GM12878 (cell line): Measurements from ENCODE around the gene SSBP2. TPM values are rescaled to one million over a fixed set of nuclear protein-coding genes. Genes with fewer than 3 reads are reported as not detected.

ENCODE experiments used
- ATAC-seq: fragments of 200-7000 bp; cut with Tn5 transposase; 3 replicates; pipeline ENCODE4 v1.9.1; 2020; ENCODE audit warnings: mild to moderate bottlenecking, moderate library complexity
- BruUV-seq: library from RNA; stranded (reverse); fragments of 400-500 nt; replicated peaks from 2 replicates; lab custom pipeline; 2021; lab: Mats Ljungman, UMichigan
- CTCF ChIA-PET: fragments of 300-600 bp; sonication (Branson Sonifier 250); formaldehyde crosslinking; extraction: SDS; loops from one replicate; lab custom pipeline; 2021; ENCODE audit warnings: inconsistent platforms; lab: Yijun Ruan, JAX
- POLR2A ChIA-PET: fragments of 350-600 bp; formaldehyde crosslinking; extraction: SDS; loops from one replicate; lab custom pipeline; 2021; ENCODE audit warnings: inconsistent platforms; lab: Charles Lee
- RAD21 ChIA-PET: fragments of 300-600 bp; sonication (Branson Sonifier 250); formaldehyde crosslinking; loops from one replicate; lab custom pipeline; 2023; ENCODE audit warnings: antibody characterized with exemption; ENCODE audit not compliant: unreplicated experiment; lab: Charles Lee
- SMC1A ChIA-PET: fragments of 300-600 bp; sonication (Branson Sonifier 250); formaldehyde crosslinking; loops from one replicate; lab custom pipeline; 2023; ENCODE audit not compliant: unreplicated experiment, uncharacterized antibody; lab: Charles Lee
- DNase-seq: peaks from one replicate; pipeline ENCODE4 v3.0.0-alpha.2; 2011; ENCODE audit warnings: low read depth, low spot score
- FAIRE-seq: peaks from 3 replicates; lab custom pipeline; 2011; peaks lifted over from hg19 to GRCh38; lab: Jason Lieb, UNC
- H2AFZ ChIP-seq: 2 replicates; pipeline ENCODE4 v1.6.0; 2011; ENCODE audit warnings: low read depth, low read length, control low read depth; ENCODE audit not compliant: control insufficient read depth
- H3K27ac ChIP-seq: 2 replicates; pipeline ENCODE4 v1.5.1; 2011; ENCODE audit warnings: control low read depth; ENCODE audit not compliant: control insufficient read depth, insufficient read depth
- H3K27me3 ChIP-seq, 2 experiments: replicated peaks in 1 of 2; 2 replicates each; pipeline versions ENCODE4 v1.6.0 to v1.6.1; 2011; ENCODE audit warnings: low read length in 1 of 2; ENCODE audit not compliant: control insufficient read depth in 2 of 2, insufficient read depth in 2 of 2
- H3K36me3 ChIP-seq, 2 experiments: 2 replicates each; pipeline ENCODE4 v1.5.1; 2011; ENCODE audit warnings: low read length in 1 of 2; ENCODE audit not compliant: control insufficient read depth in 2 of 2, insufficient read depth in 2 of 2
- H3K4me1 ChIP-seq: 2 replicates; pipeline ENCODE4 v1.6.1; 2011; ENCODE audit warnings: mild to moderate bottlenecking, low read length, moderate library complexity, mixed read lengths; ENCODE audit not compliant: control insufficient read depth, insufficient read depth
- H3K4me2 ChIP-seq: 2 replicates; pipeline ENCODE4 v1.6.0; 2011; ENCODE audit warnings: control low read depth; ENCODE audit not compliant: control insufficient read depth, insufficient read depth
- H3K4me3 ChIP-seq: fragments of 200-600 bp; sonication (generic); 2 replicates; pipeline ENCODE4 v1.5.1; 2016
- H3K79me2 ChIP-seq: 2 replicates; pipeline ENCODE4 v1.6.0; 2011; ENCODE audit warnings: low read length; ENCODE audit not compliant: control insufficient read depth, insufficient read depth
- H3K9ac ChIP-seq: 2 replicates; pipeline ENCODE4 v1.8.0; 2011; ENCODE audit warnings: low read length, control low read depth, mixed read lengths; ENCODE audit not compliant: control insufficient read depth, insufficient read depth
- H3K9me3 ChIP-seq: replicated peaks from 3 replicates; pipeline ENCODE4 v1.5.1; 2011; ENCODE audit warnings: mild to moderate bottlenecking, low read length; ENCODE audit not compliant: control insufficient read depth, insufficient read depth
- H4K20me1 ChIP-seq: 2 replicates; pipeline ENCODE4 v1.6.0; 2011; ENCODE audit not compliant: control insufficient read depth, insufficient read depth
- ASH2L ChIP-seq: fragments of 300-600, 200-600 bp; sonication (generic); IDR thresholded peaks from 2 replicates; pipeline ENCODE4 v1.6.1; 2017; ENCODE audit warnings: low read depth, mild to moderate bottlenecking, borderline replicate concordance
- FOXK2 ChIP-seq: fragments of 450-650 bp; IDR thresholded peaks from 2 replicates; pipeline ENCODE4 v1.6.1; 2017; ENCODE audit warnings: mild to moderate bottlenecking, moderate library complexity
- GABPA ChIP-seq: IDR thresholded peaks from 2 replicates; pipeline ENCODE4 v1.6.1; 2014; ENCODE audit warnings: antibody characterized with exemption, low read depth, mild to moderate bottlenecking, inconsistent platforms
- MTA2 ChIP-seq: fragments of 450-650 bp; IDR thresholded peaks from 2 replicates; pipeline ENCODE4 v1.6.1; 2016; ENCODE audit warnings: low read depth, mild to moderate bottlenecking, moderate library complexity
- NFYB ChIP-seq: IDR thresholded peaks from 2 replicates; pipeline ENCODE4 v1.6.1; 2011; ENCODE audit warnings: low read depth, mild to moderate bottlenecking, low read length, improper control_type of control experiment, moderate library complexity; ENCODE audit not compliant: insufficient read depth
- POU2F2 ChIP-seq: IDR thresholded peaks from 3 replicates; pipeline ENCODE4 v1.6.1; 2011; ENCODE audit warnings: low read depth, mild to moderate bottlenecking, low read length, borderline replicate concordance
- RB1 ChIP-seq: fragments of 450-650 bp; formaldehyde crosslinking; IDR thresholded peaks from 2 replicates; pipeline ENCODE4 v1.6.1; 2017; ENCODE audit warnings: mild to moderate bottlenecking, borderline replicate concordance
- ZNF207 ChIP-seq: fragments of 450-650 bp; IDR thresholded peaks from 2 replicates; pipeline ENCODE4 v1.6.1; 2014; ENCODE audit warnings: antibody characterized with exemption, mild to moderate bottlenecking, borderline replicate concordance
- WGBS: methylation state at CpG from one replicate; pipeline ENCODE4 v1.1.6; 2016; ENCODE audit warnings: low lambda C conversion rate; ENCODE audit not compliant: insufficient replicate concordance, insufficient coverage; ENCODE audit errors: missing lambda C conversion rate; 5-methylcytosine and 5-hydroxymethylcytosine counted together
- in situ Hi-C: fragments of 300-500 bp; cut with MboI; formaldehyde crosslinking; loops from 9 replicates; pipeline ENCODE4 v1.14.3; 2018; ENCODE audit warnings: mixed read lengths
- intact Hi-C: fragments of 100-400 bp; cut with micrococcal nuclease; formaldehyde crosslinking; loops from one replicate; pipeline ENCODE4 v1.14.2; 2022; ENCODE audit not compliant: unreplicated experiment
- polyA plus RNA-seq, 11 experiments: library from polyadenylated mRNA; depleted of rRNA in 4 of 11; unstranded in 6 of 11; stranded (reverse) in 5 of 11; fragments of >200 nt; fragmentation: Nextera tagmentation in 4 of 11; fragmentation: Illumina TruSeq in 1 of 11; extraction: Ambion mirVana in 4 of 11; extraction: Trizol in 1 of 11; gene quantifications; 1 replicate in 1 of 11; 2 replicates in 10 of 11; pipeline versions ENCODE4 v1.2.1 to v1.2.3, GENCODE V29; 2011 to 2016; ENCODE audit warnings: inconsistent platforms in 2 of 11, missing spikeins in 2 of 11, low read depth in 1 of 11
- total RNA-seq, 4 experiments: library from RNA; depleted of rRNA in 3 of 4; stranded (reverse); fragments of >200 nt in 3 of 4; fragmentation: Illumina TruSeq in 1 of 4; extraction: Trizol in 1 of 4; gene quantifications; 2 replicates each; pipeline versions ENCODE4 v1.2.1 to v1.2.3, GENCODE V29; 2013 to 2021
- TF ChIP-seq, protein P1 (sequence below): fragments of 450-650 bp; IDR thresholded peaks from 2 replicates; pipeline ENCODE4 v1.6.1; 2016; ENCODE audit warnings: mild to moderate bottlenecking
- TF ChIP-seq, protein P2 (sequence below): IDR thresholded peaks from 2 replicates; pipeline ENCODE4 v1.6.1; 2012; ENCODE audit warnings: low read depth, low read length, improper control_type of control experiment
- TF ChIP-seq, protein P3 (sequence below): IDR thresholded peaks from 2 replicates; pipeline ENCODE4 v1.6.1; 2012; ENCODE audit warnings: improper control_type of control experiment, low read depth, low read length; ENCODE audit not compliant: insufficient replicate concordance
- TF ChIP-seq, protein P4 (sequence below): fragments of 450-650 bp; IDR thresholded peaks from 2 replicates; pipeline ENCODE4 v1.6.1; 2017; ENCODE audit warnings: mild to moderate bottlenecking

SSBP2 gene
- total and polyA plus RNA-seq, 10 of the 15 experiments (the other 5 are each of a cell fraction or from before 2014, with no cell fraction given): 52.2 to 132 (median 110) TPM

DNA sequence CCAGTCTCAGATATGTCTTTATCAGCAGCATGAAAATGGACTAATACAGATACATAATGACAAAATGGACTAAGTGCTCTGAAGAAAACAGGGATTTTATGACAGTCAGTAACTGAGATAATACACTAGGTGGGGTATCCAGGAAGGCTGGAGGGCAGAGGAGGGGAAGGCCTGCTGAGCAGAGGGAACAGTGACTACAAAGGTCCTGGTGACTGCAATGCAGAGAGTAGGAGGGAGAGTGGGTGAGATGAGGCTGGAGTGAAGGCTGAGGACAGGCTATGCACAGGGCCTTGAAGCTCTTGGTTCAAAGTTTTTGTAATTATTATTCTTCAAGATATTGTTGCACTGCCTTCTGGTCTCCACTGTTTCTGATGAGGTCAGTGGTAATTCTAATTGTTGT lies 361.9 kb downstream of the SSBP2 start (continued):
- TF ChIP-seq, protein P1, sequence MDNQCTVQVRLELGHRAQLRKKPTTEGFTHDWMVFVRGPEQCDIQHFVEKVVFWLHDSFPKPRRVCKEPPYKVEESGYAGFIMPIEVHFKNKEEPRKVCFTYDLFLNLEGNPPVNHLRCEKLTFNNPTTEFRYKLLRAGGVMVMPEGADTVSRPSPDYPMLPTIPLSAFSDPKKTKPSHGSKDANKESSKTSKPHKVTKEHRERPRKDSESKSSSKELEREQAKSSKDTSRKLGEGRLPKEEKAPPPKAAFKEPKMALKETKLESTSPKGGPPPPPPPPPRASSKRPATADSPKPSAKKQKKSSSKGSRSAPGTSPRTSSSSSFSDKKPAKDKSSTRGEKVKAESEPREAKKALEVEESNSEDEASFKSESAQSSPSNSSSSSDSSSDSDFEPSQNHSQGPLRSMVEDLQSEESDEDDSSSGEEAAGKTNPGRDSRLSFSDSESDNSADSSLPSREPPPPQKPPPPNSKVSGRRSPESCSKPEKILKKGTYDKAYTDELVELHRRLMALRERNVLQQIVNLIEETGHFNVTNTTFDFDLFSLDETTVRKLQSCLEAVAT: no peak

DNA sequence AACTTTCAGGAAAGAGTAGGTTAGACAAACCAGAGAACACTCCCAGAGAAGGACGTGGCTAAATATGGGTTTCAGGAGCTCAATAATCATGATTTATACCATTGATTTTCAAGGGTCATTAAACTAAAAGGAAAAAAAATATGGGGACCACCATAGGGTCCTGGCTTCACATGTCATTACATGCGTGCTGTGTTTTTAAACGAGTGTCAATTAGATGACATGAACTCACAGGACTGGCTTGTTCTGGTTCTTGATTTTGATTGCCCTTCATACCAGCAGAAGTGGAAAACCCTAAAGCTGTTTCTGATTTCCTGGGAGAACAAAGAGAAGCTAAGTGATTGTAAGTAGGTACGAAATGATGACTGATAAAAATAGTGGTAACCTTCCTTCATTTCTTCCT lies 362.7 kb downstream of the SSBP2 start:
- no peak overlapping the region for H2AFZ ChIP-seq
- DNase-seq: no peak
- no peaks in the 10 kb centered on the region for H3K4me1 ChIP-seq
- no peaks in the 10 kb centered on the region for H3K9me3 ChIP-seq
- no peak for ATAC-seq
- no peaks in the 10 kb centered on the region for H3K27me3 ChIP-seq
- H3K4me2 ChIP-seq: no peak overlapping the region
- no peaks in the 10 kb centered on the region for H3K79me2 ChIP-seq
- RAD21 ChIA-PET: no interaction called here
- H3K4me3 ChIP-seq: no peak overlapping the region
- POLR2A ChIA-PET: no interaction called here
- BruUV-seq: no TSS peak
- in situ Hi-C loops (no loop called here), intact Hi-C loops (no loop called here)
- FAIRE-seq: no peak
- H3K36me3 ChIP-seq: no peaks in the 10 kb centered on the region
- no peak overlapping the region for H3K27ac ChIP-seq
- H3K9ac ChIP-seq: no peak overlapping the region
- H4K20me1 ChIP-seq: no peaks in the 10 kb centered on the region
- CTCF ChIA-PET: interaction anchor here (0.5 to 1.4 kb wide), 5 partner anchors 11 to 838 kb away, joined by 3 to 4 read pairs (median 3); no protein-coding TSS in a partner anchor
- WGBS: 35% methylated on average over 4 of the region's 4 CpGs
- SMC1A ChIA-PET: interaction anchor here (0.5 kb wide), 1 partner anchor 841 kb away, joined by 3 read pairs; no protein-coding TSS in a partner anchor
- TF ChIP-seq, protein P2, sequence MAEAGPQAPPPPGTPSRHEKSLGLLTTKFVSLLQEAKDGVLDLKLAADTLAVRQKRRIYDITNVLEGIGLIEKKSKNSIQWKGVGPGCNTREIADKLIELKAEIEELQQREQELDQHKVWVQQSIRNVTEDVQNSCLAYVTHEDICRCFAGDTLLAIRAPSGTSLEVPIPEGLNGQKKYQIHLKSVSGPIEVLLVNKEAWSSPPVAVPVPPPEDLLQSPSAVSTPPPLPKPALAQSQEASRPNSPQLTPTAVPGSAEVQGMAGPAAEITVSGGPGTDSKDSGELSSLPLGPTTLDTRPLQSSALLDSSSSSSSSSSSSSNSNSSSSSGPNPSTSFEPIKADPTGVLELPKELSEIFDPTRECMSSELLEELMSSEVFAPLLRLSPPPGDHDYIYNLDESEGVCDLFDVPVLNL: no peak
- TF ChIP-seq GABPA: no peak
- TF ChIP-seq MTA2: no peak
- TF ChIP-seq POU2F2: no peak
- TF ChIP-seq, protein P3, sequence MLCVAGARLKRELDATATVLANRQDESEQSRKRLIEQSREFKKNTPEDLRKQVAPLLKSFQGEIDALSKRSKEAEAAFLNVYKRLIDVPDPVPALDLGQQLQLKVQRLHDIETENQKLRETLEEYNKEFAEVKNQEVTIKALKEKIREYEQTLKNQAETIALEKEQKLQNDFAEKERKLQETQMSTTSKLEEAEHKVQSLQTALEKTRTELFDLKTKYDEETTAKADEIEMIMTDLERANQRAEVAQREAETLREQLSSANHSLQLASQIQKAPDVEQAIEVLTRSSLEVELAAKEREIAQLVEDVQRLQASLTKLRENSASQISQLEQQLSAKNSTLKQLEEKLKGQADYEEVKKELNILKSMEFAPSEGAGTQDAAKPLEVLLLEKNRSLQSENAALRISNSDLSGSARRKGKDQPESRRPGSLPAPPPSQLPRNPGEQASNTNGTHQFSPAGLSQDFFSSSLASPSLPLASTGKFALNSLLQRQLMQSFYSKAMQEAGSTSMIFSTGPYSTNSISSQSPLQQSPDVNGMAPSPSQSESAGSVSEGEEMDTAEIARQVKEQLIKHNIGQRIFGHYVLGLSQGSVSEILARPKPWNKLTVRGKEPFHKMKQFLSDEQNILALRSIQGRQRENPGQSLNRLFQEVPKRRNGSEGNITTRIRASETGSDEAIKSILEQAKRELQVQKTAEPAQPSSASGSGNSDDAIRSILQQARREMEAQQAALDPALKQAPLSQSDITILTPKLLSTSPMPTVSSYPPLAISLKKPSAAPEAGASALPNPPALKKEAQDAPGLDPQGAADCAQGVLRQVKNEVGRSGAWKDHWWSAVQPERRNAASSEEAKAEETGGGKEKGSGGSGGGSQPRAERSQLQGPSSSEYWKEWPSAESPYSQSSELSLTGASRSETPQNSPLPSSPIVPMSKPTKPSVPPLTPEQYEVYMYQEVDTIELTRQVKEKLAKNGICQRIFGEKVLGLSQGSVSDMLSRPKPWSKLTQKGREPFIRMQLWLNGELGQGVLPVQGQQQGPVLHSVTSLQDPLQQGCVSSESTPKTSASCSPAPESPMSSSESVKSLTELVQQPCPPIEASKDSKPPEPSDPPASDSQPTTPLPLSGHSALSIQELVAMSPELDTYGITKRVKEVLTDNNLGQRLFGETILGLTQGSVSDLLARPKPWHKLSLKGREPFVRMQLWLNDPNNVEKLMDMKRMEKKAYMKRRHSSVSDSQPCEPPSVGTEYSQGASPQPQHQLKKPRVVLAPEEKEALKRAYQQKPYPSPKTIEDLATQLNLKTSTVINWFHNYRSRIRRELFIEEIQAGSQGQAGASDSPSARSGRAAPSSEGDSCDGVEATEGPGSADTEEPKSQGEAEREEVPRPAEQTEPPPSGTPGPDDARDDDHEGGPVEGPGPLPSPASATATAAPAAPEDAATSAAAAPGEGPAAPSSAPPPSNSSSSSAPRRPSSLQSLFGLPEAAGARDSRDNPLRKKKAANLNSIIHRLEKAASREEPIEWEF: no peak
- no peak for TF ChIP-seq ZNF207
- TF ChIP-seq NFYB: no peak
- TF ChIP-seq FOXK2: no peak
- TF ChIP-seq RB1: no peak
- TF ChIP-seq, protein P4, sequence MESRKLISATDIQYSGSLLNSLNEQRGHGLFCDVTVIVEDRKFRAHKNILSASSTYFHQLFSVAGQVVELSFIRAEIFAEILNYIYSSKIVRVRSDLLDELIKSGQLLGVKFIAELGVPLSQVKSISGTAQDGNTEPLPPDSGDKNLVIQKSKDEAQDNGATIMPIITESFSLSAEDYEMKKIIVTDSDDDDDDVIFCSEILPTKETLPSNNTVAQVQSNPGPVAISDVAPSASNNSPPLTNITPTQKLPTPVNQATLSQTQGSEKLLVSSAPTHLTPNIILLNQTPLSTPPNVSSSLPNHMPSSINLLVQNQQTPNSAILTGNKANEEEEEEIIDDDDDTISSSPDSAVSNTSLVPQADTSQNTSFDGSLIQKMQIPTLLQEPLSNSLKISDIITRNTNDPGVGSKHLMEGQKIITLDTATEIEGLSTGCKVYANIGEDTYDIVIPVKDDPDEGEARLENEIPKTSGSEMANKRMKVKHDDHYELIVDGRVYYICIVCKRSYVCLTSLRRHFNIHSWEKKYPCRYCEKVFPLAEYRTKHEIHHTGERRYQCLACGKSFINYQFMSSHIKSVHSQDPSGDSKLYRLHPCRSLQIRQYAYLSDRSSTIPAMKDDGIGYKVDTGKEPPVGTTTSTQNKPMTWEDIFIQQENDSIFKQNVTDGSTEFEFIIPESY: no peak
- TF ChIP-seq ASH2L: no peak
